ENCODE results near the gene ATG9A.

The ATG9A gene

DNA sequence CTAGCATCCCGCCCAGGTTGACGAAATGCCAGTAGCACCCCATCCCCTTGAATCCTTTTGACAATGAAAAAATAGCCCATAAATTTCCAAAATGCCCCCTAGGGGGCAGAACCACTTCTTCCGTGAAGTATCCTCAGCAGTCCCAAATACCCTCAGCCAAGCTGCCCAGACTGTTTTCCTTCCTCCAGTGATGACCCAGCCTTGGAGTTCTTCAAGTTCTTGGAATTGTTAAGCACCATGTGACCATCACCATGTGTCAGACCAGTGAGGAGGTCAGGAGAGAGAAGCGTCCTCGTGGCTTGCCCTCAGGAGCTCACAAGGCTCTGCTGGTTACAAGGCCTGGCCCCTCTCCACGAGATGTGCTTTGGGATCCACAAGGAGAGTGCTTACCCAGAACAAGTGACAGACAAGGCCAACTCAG lies 58.2 kb downstream of the ATG9A start:
- no peak overlapping the region for H3K4me3 ChIP-seq (ENCODE audit: low read length)
- DNase-seq (ENCODE audit: low read depth), result peak; percentile 87

DNA sequence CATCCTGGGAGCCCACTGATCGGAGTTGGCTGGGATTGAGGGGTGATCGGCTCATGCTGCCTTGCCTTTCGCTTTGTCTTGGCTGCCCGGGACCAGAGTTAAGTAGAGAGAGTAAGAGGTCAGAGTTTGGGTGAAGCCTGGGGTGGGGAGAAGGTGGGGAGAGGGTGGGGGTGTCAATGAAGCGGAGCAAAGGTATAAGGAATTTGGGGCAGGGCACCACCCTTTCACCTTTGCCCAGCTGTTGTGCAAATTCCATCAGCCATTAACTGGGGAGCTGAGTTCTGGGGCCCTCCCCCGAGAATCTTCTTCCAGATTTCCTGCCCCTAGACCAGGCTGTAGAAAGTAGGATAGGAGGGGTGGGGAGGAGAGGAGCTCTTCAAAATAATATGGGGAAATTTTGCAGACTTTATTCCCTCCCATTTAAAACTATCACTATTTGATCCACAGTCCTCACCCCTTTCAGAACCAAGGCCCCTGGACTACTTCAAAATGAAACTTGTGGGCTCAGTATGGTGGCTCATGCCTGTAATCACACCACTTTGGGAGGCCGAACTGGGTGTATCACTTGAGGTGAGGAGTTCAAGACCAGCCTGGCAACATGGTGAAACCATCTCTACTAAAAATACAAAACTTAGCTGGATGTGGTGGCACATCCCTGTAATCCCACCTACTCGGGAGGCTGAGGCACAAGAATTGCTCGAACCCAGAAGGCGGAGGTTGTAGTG lies 59.3 kb downstream of the ATG9A start, which contains the start of gene SLC23A3:
Gene SLC23A3 (minus strand): TSS at position 100 of the 725 bp plus-strand sequence. CDS start 45 bp downstream, at position 55.
- H3K9ac ChIP-seq (ENCODE audit: low read length), result peak within 1 kb of the TSS; percentile 44
- H3K4me3 ChIP-seq (ENCODE audit: low read length), result no peak within 1 kb of the TSS
- peaks cover 28% of the 10 kb centered on the region for H3K36me3 ChIP-seq (ENCODE audit: control insufficient read depth, insufficient read depth, low read length, severe bottlenecking)
- H3K9me3 ChIP-seq (ENCODE audit: control insufficient read depth, low read length), result no peaks in the 10 kb centered on the region
- DNase-seq (ENCODE audit: low read depth), result no peak
- peaks cover 22% of the 10 kb centered on the region for H3K4me1 ChIP-seq (ENCODE audit: control insufficient read depth, insufficient read depth, low read length)
- H3K27me3 ChIP-seq (replicated peaks; ENCODE audit: control insufficient read depth, insufficient read depth, low read length), result no peaks in the 10 kb centered on the region

More for the DNA sequence above, 58.2 kb downstream of the ATG9A start:
- Histone ChIP-seq H3K27me3 (replicated peaks; ENCODE audit: control insufficient read depth, insufficient read depth, low read length) (no peaks in the 10 kb centered on the region), H3K36me3 (ENCODE audit: control insufficient read depth, insufficient read depth, low read length, severe bottlenecking) (peaks cover 28% of the 10 kb centered on the region), H3K9ac (ENCODE audit: low read length) (peak overlapping the region; percentile 50), H3K4me1 (ENCODE audit: control insufficient read depth, insufficient read depth, low read length) (peaks cover 31% of the 10 kb centered on the region), H3K9me3 (ENCODE audit: control insufficient read depth, low read length) (no peaks in the 10 kb centered on the region)

Data from adipocyte (in vitro differentiated cells).